Stromal cell of bone marrow (primary cell): ENCODE data around the gene PRSS1.
"Not testable (repeated sequence)": the region's sequence is repeated elsewhere in the genome, so short reads cannot be mapped to it uniquely, and the experiment has no call there.

Experiments used
- DNase-seq: peaks from one replicate; pipeline ENCODE4 v3.0.0-alpha.2; 2012; ENCODE audit warnings: low read depth

The PRSS1 gene

GRCh38 chr7:142748410-142748809, 862 bp upstream of the PRSS1 start:
- not testable (repeated sequence) for DNase-seq

GRCh38 chr7:142750321-142750938, 1.2 kb downstream of the PRSS1 start:
- DNase-seq = no peak

- DNase-seq = not testable (repeated sequence)
Measured at GRCh38 chr7:142751526-142752175, 2.4 kb downstream of the PRSS1 start.

GRCh38 chr7:142752376-142753225, 3.3 kb downstream of the PRSS1 start:
- no peak for DNase-seq

- DNase-seq = no peak
Measured at GRCh38 chr7:142753366-142753765, 4.1 kb downstream of the PRSS1 start.

- not testable (repeated sequence) for DNase-seq
Measured at GRCh38 chr7:142753925-142754491, 4.7 kb downstream of the PRSS1 start.

- no peak for DNase-seq
Measured at GRCh38 chr7:142754681-142755575, 5.7 kb downstream of the PRSS1 start.

- DNase-seq = not testable (repeated sequence)
Measured at GRCh38 chr7:142758312-142758711, 9.0 kb downstream of the PRSS1 start.

- no peak for DNase-seq
Measured at GRCh38 chr7:142759433-142759832, 10.2 kb downstream of the PRSS1 start.

GRCh38 chr7:142760071-142760642, 10.9 kb downstream of the PRSS1 start:
- no peak for DNase-seq

- not testable (repeated sequence) for DNase-seq
Measured at GRCh38 chr7:142761606-142762005, 12.3 kb downstream of the PRSS1 start.

GRCh38 chr7:142762104-142762503, 12.8 kb downstream of the PRSS1 start:
- DNase-seq = no peak

- DNase-seq = no peak
Measured at GRCh38 chr7:142767451-142767850, 18.2 kb downstream of the PRSS1 start.

GRCh38 chr7:142767861-142768260, 18.6 kb downstream of the PRSS1 start:
- DNase-seq = no peak

- not testable (repeated sequence) for DNase-seq
Measured at GRCh38 chr7:142768885-142769284, 19.6 kb downstream of the PRSS1 start.

GRCh38 chr7:142770661-142771352, 21.5 kb downstream of the PRSS1 start, which contains the start of gene PRSS2:
Gene PRSS2, plus strand, starts transcription at chr7:142770970. Its CDS starts 13 bp downstream, at chr7:142770983.
- no peak for DNase-seq

- no peak for DNase-seq
Measured at GRCh38 chr7:142771353-142771723, 22.1 kb downstream of the PRSS1 start.

GRCh38 chr7:142772051-142772450, 22.8 kb downstream of the PRSS1 start:
- DNase-seq = no peak

GRCh38 chr7:142772673-142773072, 23.4 kb downstream of the PRSS1 start:
- DNase-seq = no peak

- DNase-seq = no peak
Measured at GRCh38 chr7:142773230-142773629, 24.0 kb downstream of the PRSS1 start.
